GM21576 (cell line): ENCODE results near the gene TAT.
"Not testable (repeated sequence)": the region's sequence is repeated elsewhere in the genome, so short reads cannot be mapped to it uniquely, and the experiment has no call there.

Experiments used
- ATAC-seq: cut with Tn5 transposase; IDR thresholded peaks from one replicate; pipeline ENCODE4 v1.9.1; 2021; ENCODE audit warnings: mild to moderate bottlenecking, moderate library complexity; ENCODE audit not compliant: unreplicated experiment

Gene TAT

DNA sequence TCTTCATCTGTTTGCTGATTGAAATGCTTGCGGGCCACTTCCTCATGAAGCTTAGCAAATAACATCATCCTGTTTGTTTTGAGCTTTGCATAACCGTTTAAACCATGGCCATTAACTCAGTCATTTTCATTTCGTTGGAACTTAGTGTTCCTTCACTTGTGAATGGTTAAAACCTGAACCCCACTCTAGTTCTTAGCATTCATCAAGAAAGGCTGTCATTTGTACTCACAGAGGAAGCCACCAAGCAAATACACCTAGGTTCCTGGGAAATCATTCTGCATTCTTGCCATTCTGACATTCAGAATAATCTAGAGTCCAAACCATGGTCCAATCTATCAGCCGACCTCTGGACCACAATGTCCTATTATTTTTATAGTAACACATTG, 8.4 kb upstream of the TAT start:
- no peak for ATAC-seq

DNA sequence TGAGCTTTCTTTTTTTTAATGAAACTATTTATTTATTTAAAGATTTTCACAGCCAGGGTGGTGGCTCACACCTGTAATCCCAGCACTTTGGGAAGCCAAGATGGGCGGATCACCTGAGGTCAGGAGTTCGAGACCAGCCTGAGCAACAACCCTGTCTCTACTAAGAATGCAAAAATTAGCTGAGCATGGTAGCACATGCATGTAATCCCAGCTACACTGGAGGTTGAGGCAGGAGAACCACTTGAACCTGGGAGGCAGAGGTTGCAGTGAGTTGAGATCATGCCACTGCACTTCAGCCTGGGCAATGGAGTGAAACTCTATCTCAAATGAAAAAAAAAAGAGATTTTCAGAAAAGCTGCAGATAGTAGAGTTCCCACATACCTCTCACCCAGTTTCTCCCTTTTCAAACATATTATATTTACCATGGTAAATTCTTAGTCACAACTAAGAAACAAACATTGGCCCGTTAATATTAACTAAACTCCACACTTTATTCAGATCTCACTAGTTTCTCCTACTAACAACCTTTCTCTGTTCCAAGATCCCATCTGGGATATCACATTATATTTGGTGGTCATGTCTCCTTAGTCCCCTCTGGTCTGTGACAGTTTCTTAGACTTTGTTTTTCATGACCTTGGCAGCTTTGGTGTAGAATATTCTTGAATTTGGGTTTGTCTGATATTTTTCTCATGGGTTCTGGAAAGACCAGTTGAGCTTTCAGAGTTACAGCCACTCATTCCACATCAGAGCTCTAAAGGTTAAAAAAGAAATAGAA, 7.8 kb upstream of the TAT start:
- no peak for ATAC-seq

GRCh38 chr16:71582553-71582848, 5.6 kb upstream of the TAT start:
- ATAC-seq: not testable (repeated sequence)

GRCh38 chr16:71574702-71575101, 2.2 kb downstream of the TAT start:
- ATAC-seq: no peak

- ATAC-seq: no peak
These were observed 3.4 kb downstream of the TAT start for GRCh38 chr16:71573387-71574094.

DNA sequence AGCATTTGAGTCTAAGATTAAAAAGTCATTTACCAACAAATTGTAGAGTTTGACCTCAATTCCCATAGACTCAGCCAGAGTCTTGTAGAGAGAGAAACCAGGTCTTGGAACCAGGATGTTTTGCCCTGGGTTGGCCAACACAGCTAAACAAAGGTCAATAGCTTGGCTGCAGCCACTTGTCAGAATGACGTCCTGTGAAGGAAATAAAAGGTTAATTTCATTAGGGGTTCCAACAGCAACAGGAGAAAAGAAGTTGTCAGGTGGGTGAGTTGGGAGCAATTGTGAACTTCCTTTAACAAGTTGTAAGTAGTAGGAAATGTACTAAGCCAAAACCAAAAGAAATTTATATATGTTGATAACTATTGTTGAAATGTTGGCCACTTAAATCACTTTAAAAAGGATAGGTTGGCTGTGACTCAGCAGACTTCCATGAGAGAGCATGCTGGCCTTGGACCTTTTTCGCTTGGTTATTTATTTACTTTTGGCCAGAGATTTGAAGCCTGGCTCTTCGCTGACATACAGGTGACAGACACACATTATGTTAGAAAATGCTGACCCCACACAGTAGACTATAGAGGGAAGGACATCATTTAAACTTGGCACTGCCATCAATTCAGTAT, 4.3 kb downstream of the TAT start:
- no peak for ATAC-seq

- ATAC-seq: no peak
These were observed 6.7 kb downstream of the TAT start for GRCh38 chr16:71570144-71570543.

GRCh38 chr16:71569621-71570020, 7.3 kb downstream of the TAT start:
- no peak for ATAC-seq

DNA sequence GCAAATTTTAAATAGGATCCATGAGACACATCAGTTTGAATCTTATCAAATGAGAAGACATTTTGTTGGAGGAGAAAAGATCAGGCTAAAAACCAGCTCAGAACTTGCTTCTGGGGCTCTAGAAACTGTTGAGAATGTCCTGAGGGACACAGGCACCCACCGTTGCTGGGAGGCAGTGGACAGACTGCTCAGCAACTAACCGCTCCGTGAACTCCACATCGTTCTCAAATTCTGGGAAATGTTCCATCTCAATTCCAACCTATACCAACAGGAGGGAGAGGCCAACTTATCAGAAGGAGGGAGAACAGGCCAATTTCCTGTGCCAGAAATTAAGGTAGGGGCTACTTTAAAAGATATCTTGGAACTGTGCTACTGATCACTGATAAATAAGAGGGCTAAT, 8.3 kb downstream of the TAT start:
- ATAC-seq: no peak

GRCh38 chr16:71567931-71568330, 9.0 kb downstream of the TAT start:
- no peak for ATAC-seq

DNA sequence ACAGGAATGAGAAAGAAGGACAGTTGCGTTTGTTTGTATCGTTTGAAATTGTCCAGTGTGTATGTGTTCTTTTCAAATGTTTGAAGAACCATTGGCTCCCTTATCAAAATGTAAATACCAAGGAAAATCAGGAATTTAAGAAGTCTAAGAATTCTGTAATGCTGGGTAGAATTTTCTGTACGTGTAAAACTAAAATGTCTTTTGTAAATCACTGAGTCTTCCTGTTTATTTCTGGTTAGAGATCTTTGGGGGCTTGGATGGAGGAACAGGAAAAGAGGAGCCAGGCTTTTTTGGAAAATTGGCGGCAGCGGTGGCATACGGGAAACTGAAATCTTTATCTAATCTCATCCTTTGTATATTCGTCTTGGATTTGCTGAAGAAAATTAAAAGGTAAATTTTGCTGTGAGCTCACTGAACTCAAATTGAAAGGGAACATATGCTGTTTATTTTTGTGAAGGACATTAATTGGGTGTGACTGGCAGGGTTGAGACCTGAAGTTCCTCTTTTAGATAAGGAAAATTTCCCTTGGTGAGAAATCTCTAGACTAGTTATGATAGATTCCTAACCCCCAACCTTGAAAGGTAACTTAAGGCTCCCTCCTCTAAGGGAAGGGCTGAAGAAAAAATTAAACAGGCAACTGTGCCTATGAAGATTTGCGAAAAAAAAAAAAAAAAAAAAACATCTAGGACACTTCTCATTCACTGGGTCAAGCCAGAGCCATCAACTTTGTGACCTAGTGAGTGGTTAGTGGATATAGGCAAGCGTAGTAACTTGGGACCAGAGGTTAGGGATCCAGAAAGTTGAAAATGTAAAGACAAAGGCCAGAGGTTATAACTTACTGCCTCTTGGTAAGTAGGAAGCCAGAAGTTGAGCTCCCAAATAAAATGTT, 10.8 kb downstream of the TAT start:
- ATAC-seq: no peak

DNA sequence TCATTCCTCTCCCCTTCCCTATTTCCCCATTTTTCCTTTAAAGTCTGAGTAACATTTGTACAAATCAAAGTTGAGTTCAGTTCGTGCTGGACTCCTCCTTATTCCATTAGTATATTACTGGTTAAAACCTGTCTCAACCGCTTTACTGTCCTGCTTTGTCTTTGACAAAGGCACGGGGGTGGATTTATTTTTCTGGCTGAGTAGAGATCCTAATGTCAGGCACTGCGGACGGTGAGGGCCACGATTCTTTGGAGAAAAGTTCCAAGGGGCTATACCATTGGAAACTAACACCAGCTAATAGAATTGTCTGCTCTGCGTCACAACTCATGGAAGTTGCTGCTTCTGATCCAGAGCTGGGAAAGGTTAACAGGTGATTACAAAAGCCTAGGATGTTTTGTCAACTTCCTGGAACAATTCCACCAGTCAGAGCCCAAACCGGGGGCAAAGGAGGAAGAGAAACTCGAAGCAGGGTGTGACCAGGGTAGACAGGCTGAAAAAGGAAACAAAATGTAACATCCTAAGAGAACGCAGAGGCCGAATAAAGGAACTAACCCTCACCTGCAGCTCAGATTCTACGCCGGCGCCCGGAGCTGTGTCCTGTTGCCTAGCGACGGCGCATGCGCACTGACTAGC, 12.4 kb downstream of the TAT start:
- ATAC-seq: peak; percentile 76

DNA sequence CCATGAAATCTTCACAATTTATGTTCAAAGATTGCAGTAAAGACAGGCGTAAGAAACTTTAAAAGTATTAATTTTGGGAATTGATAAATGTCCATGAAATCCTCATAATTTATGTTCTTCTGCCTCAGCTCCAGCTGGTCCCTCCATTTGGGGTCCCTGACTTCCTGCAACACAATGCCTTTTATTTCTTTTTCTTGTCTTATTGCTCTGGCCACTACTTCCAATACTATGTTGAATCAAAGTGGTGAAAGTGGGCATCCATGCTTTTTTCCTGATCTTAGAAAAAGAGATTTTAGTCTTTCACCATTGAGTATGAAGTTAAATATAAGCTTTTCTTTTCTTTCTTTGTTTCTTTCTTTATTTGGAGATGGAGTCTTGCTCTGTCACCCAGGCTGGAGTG, 14.3 kb downstream of the TAT start:
- ATAC-seq: no peak

GRCh38 chr16:71561886-71562285, 15.0 kb downstream of the TAT start:
- not testable (repeated sequence) for ATAC-seq

- ATAC-seq: no peak
These were observed 17.0 kb downstream of the TAT start for GRCh38 chr16:71559855-71560254.

GRCh38 chr16:71557954-71558582, 18.8 kb downstream of the TAT start:
- no peak for ATAC-seq

GRCh38 chr16:71557299-71557698, 19.6 kb downstream of the TAT start:
- ATAC-seq: no peak

DNA sequence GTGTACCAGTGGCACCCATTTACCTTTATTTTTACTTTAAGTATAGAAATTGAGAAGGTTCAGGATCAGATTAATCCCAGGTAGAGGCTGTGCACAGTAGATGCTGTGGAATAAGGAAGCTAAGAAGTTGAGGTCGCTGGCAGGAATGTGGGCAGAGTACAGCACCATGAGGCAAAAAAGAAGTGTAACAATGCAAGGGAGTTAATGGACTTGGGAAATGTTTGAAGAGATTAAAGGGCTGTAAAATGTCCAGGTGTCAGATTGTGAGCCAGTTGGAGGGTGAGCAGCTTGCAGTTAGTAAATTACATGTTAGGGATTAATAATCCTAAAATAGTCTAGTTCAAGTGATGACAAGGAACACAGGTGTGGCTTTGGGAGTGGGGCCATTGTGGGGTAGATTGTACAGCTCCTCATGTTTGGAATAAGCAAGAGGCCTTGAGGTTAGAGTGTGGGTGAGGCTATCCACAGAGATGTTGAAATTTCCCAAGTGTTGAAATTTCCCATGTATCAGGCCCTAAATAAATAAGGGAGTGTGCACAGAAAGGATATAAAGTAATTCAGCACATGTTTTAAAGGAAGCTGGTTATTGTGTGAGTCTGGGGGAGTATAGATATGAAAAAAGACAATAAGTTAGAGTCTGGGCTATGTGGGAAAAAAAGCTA, 21.5 kb downstream of the TAT start:
- no peak for ATAC-seq

DNA sequence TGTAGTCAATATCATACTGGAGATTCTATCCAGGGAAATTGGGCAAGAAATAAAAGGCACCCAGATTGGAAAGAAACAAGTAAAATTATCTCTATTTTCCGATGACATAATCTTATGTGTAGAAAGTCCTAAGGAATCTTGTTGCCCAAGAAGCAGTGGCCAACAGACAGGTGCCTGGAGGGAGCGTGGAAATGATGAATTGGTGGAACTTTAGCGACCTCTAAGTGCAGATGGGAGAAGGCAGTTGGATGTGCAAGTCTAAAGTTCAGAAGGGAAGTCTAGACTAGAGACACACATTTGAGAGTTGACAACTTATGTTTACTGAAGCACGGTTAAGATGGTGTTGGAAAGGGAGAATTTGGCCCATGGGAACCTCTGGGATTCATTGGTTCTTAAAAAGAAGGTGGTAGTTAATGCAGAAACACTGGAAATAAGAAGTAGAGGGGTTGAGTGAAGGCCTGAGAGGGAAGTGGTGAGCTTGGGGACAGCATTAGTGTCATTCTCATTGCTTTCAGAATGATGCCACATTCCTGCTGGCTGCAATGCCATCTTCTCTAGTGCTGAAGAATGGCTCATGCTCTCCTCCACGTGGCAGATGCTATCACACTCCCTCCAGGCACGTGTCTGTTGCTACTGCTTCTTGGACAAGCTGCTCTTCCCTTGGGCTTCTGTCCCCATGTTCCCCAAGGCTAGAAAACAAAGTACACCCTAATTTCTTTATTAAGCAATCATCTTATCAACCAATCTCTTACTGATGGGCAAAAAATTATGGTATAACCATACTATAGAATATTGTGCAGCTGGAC, 24.0 kb downstream of the TAT start:
- ATAC-seq: no peak
